ENCODE measurements around the gene TMC3. TPM values are rescaled to one million over a fixed set of nuclear protein-coding genes. Genes with fewer than 3 reads are reported as not detected.
A peak's percentile ranks its signal among the peaks of the same experiment; 100 is the strongest.

TMC3 gene
- total and polyA plus RNA-seq, 10 of the 15 experiments (the other 5 are each of a cell fraction or from before 2014, with no cell fraction given): 0.03 to 0.04 (median 0.04) TPM; not detected in 7

DNA sequence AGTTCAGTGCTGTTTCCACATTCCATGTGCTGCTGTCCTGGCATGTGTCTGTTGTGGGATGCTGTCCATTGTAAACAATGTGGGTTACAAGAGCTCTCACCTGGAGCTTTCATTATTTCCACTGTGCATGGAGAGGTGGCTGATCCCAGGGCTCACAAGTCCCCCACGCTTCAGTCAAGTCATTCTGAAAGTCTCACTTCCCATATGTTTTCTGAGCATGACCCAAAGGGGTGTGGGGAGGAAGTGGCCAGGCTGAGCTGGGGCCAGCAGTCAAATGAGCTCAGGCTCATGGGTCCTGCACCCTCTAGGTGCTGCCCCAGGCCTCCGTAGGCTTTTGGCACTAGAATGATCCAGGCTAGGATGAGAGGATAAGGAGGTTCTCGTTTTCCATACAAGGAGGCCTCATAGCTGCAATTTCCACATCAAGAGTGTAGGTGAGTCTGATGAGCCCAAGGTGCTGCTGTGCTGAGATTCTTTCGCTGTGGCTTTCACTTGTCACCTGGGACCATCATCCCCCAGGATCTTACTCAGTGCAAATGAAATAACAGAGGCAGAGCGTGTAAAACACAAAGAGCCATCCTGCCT lies 72.1 kb downstream of the TMC3 start (continued):
- TF ChIP-seq, protein P1, sequence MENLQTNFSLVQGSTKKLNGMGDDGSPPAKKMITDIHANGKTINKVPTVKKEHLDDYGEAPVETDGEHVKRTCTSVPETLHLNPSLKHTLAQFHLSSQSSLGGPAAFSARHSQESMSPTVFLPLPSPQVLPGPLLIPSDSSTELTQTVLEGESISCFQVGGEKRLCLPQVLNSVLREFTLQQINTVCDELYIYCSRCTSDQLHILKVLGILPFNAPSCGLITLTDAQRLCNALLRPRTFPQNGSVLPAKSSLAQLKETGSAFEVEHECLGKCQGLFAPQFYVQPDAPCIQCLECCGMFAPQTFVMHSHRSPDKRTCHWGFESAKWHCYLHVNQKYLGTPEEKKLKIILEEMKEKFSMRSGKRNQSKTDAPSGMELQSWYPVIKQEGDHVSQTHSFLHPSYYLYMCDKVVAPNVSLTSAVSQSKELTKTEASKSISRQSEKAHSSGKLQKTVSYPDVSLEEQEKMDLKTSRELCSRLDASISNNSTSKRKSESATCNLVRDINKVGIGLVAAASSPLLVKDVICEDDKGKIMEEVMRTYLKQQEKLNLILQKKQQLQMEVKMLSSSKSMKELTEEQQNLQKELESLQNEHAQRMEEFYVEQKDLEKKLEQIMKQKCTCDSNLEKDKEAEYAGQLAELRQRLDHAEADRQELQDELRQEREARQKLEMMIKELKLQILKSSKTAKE (IDR thresholded peaks at IDR 0.05; ENCODE audit: low read depth, poor library complexity, severe bottlenecking): peak; percentile 83
- TF ChIP-seq SMC3 (IDR thresholded peaks at IDR 0.05; ENCODE audit: borderline replicate concordance, low read length): 0 out of 2 replicates have a peak, but pooled peaks have one; percentile 0
- TF ChIP-seq HDGF (IDR thresholded peaks at IDR 0.05): 0 out of 2 replicates have a peak, but pooled peaks have one; percentile 42
- peak; percentile 28; the same call in 1 of the 2 replicates for TF ChIP-seq RAD21 (IDR thresholded peaks at IDR 0.05; ENCODE audit: insufficient read depth, low read depth, low read length)
- no peak for TF ChIP-seq RBBP5 (conservative IDR thresholded peaks at IDR 0.05)
- TF ChIP-seq BCL11A (IDR thresholded peaks at IDR 0.05; ENCODE audit: low read depth, low read length): peak; percentile 99
- peak; percentile 94; the same call in 1 of the 2 replicates for TF ChIP-seq BACH1 (IDR thresholded peaks at IDR 0.05; ENCODE audit: borderline replicate concordance)
- peak; percentile 85 for TF ChIP-seq NR2F1 (conservative IDR thresholded peaks at IDR 0.05)
- TF ChIP-seq, protein P2, sequence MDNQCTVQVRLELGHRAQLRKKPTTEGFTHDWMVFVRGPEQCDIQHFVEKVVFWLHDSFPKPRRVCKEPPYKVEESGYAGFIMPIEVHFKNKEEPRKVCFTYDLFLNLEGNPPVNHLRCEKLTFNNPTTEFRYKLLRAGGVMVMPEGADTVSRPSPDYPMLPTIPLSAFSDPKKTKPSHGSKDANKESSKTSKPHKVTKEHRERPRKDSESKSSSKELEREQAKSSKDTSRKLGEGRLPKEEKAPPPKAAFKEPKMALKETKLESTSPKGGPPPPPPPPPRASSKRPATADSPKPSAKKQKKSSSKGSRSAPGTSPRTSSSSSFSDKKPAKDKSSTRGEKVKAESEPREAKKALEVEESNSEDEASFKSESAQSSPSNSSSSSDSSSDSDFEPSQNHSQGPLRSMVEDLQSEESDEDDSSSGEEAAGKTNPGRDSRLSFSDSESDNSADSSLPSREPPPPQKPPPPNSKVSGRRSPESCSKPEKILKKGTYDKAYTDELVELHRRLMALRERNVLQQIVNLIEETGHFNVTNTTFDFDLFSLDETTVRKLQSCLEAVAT (IDR thresholded peaks at IDR 0.05): no peak
- peak; percentile 62; the same call in 1 of the 2 replicates for TF ChIP-seq TCF3 (IDR thresholded peaks at IDR 0.05; ENCODE audit: borderline replicate concordance, insufficient read depth, low read depth, low read length)
- TF ChIP-seq SP1 (IDR thresholded peaks at IDR 0.05; ENCODE audit: low read depth, low read length): peak; percentile 82
- TF ChIP-seq ZBED1 (IDR thresholded peaks at IDR 0.05; ENCODE audit: borderline replicate concordance): peak; percentile 73; the same call in 1 of the 2 replicates
- TF ChIP-seq POU2F2 (IDR thresholded peaks at IDR 0.05; ENCODE audit: borderline replicate concordance, low read depth, low read length): peak; percentile 92
- TF ChIP-seq EED (IDR thresholded peaks at IDR 0.05; ENCODE audit: low read depth): peak; percentile 100
- peak; percentile 78 for TF ChIP-seq SIN3A (IDR thresholded peaks at IDR 0.05; ENCODE audit: low read depth, low read length)
- peak; percentile 99 for TF ChIP-seq DPF2 (IDR thresholded peaks at IDR 0.05)
- TF ChIP-seq, protein P3, sequence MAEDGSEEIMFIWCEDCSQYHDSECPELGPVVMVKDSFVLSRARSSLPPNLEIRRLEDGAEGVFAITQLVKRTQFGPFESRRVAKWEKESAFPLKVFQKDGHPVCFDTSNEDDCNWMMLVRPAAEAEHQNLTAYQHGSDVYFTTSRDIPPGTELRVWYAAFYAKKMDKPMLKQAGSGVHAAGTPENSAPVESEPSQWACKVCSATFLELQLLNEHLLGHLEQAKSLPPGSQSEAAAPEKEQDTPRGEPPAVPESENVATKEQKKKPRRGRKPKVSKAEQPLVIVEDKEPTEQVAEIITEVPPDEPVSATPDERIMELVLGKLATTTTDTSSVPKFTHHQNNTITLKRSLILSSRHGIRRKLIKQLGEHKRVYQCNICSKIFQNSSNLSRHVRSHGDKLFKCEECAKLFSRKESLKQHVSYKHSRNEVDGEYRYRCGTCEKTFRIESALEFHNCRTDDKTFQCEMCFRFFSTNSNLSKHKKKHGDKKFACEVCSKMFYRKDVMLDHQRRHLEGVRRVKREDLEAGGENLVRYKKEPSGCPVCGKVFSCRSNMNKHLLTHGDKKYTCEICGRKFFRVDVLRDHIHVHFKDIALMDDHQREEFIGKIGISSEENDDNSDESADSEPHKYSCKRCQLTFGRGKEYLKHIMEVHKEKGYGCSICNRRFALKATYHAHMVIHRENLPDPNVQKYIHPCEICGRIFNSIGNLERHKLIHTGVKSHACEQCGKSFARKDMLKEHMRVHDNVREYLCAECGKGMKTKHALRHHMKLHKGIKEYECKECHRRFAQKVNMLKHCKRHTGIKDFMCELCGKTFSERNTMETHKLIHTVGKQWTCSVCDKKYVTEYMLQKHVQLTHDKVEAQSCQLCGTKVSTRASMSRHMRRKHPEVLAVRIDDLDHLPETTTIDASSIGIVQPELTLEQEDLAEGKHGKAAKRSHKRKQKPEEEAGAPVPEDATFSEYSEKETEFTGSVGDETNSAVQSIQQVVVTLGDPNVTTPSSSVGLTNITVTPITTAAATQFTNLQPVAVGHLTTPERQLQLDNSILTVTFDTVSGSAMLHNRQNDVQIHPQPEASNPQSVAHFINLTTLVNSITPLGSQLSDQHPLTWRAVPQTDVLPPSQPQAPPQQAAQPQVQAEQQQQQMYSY (CRISPR knock-in tag; IDR thresholded peaks at IDR 0.05): no peak
- no peak for TF ChIP-seq RAD51 (IDR thresholded peaks at IDR 0.05)
- no peak for TF ChIP-seq SIX5 (IDR thresholded peaks at IDR 0.05; ENCODE audit: low read depth, low read length, severe bottlenecking)
- peak; percentile 99 for TF ChIP-seq IKZF2 (IDR thresholded peaks at IDR 0.05)
- no peak for TF ChIP-seq HDAC6 (IDR thresholded peaks at IDR 0.05; ENCODE audit: unreplicated experiment)
- peak; percentile 100 for TF ChIP-seq IRF4 (IDR thresholded peaks at IDR 0.05; ENCODE audit: low read depth, low read length)
- TF ChIP-seq LARP7 (IDR thresholded peaks at IDR 0.05): no peak
- TF ChIP-seq, protein P4, sequence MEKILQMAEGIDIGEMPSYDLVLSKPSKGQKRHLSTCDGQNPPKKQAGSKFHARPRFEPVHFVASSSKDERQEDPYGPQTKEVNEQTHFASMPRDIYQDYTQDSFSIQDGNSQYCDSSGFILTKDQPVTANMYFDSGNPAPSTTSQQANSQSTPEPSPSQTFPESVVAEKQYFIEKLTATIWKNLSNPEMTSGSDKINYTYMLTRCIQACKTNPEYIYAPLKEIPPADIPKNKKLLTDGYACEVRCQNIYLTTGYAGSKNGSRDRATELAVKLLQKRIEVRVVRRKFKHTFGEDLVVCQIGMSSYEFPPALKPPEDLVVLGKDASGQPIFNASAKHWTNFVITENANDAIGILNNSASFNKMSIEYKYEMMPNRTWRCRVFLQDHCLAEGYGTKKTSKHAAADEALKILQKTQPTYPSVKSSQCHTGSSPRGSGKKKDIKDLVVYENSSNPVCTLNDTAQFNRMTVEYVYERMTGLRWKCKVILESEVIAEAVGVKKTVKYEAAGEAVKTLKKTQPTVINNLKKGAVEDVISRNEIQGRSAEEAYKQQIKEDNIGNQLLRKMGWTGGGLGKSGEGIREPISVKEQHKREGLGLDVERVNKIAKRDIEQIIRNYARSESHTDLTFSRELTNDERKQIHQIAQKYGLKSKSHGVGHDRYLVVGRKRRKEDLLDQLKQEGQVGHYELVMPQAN (conservative IDR thresholded peaks at IDR 0.05): peak; percentile 59; the same call in 1 of the 2 replicates
